Vagina (tissue), 2 donors: ENCODE results near the gene KANK4. TPM values are rescaled to one million over a fixed set of nuclear protein-coding genes. Genes with fewer than 3 reads are reported as not detected.

Source experiments
- DNase-seq, 2 donors: peaks; one replicate each; pipeline ENCODE4 v3.0.0-alpha.2; 2017; ENCODE audit errors: extremely low spot score in 2 of 2
- H3K27ac ChIP-seq: fragments of 200-600 bp; sonication (generic); one replicate; pipeline ENCODE4 v1.5.1; 2019
- H3K27me3 ChIP-seq: fragments of 200-600 bp; sonication (generic); one replicate; pipeline ENCODE4 v1.5.1; 2019
- H3K36me3 ChIP-seq, 2 donors: fragments of 200-600 bp; sonication (generic); one replicate each; pipeline ENCODE4 v1.5.1; 2017 to 2019
- H3K4me1 ChIP-seq: fragments of 200-600 bp; sonication (generic); one replicate; pipeline ENCODE4 v1.5.1; 2019
- H3K4me3 ChIP-seq, 2 donors: fragments of 200-600 bp; sonication (generic); 1 replicate in 1 of 2; 2 replicates in 1 of 2; pipeline ENCODE4 v1.5.1; 2016 to 2019
- H3K9me3 ChIP-seq: fragments of 200-600 bp; sonication (generic); one replicate; pipeline ENCODE4 v1.5.1; 2019
- POLR2A ChIP-seq, 2 donors: fragments of 450-650 bp; IDR thresholded peaks; one replicate each; pipeline ENCODE4 v1.6.1; 2017; ENCODE audit warnings: antibody characterized with exemption in 2 of 2, mild to moderate bottlenecking in 2 of 2, moderate library complexity in 2 of 2
- POLR2AphosphoS5 ChIP-seq, 2 donors: sonication (generic); formaldehyde crosslinking; IDR thresholded peaks; one replicate each; pipeline ENCODE4 v1.9.0; 2017; ENCODE audit warnings: antibody characterized with exemption in 2 of 2, mild to moderate bottlenecking in 2 of 2, low read depth in 1 of 2; ENCODE audit not compliant: insufficient read depth in 1 of 2
- intact Hi-C: fragments of 100-400 bp; cut with DNase I; formaldehyde crosslinking; loops from one replicate; pipeline ENCODE4 v1.15.1; 2023
- total RNA-seq: library from RNA; depleted of rRNA; stranded (reverse); fragments of >200 nt; gene quantifications from one replicate; pipeline ENCODE4 v1.2.3, GENCODE V29; 2016
- TF ChIP-seq, protein P1 (sequence below), 3 experiments: fragments of 450-650 bp in 2 of 3; fragments of 200-600 bp in 1 of 3; sonication (generic) in 1 of 3; IDR thresholded peaks; one replicate each; pipeline ENCODE4 v1.5.1; 2017 to 2019; ENCODE audit warnings: antibody characterized with exemption in 3 of 3, mild to moderate bottlenecking in 2 of 3, moderate library complexity in 2 of 3

The KANK4 gene
- total RNA-seq, 1 donor from 2014 or later: 1.2 TPM

- peaks cover 5% of the 10 kb centered on the region for H3K9me3 ChIP-seq
- H3K4me1 ChIP-seq: no peaks in the 10 kb centered on the region
- H3K27me3 ChIP-seq: no peaks in the 10 kb centered on the region
- DNase-seq: no peak
- no peak overlapping the region for H3K4me3 ChIP-seq
- H3K27ac ChIP-seq: no peak overlapping the region
- no peaks in the 10 kb centered on the region for H3K36me3 ChIP-seq
- intact Hi-C loops: no loop called here
- TF ChIP-seq, protein P1, sequence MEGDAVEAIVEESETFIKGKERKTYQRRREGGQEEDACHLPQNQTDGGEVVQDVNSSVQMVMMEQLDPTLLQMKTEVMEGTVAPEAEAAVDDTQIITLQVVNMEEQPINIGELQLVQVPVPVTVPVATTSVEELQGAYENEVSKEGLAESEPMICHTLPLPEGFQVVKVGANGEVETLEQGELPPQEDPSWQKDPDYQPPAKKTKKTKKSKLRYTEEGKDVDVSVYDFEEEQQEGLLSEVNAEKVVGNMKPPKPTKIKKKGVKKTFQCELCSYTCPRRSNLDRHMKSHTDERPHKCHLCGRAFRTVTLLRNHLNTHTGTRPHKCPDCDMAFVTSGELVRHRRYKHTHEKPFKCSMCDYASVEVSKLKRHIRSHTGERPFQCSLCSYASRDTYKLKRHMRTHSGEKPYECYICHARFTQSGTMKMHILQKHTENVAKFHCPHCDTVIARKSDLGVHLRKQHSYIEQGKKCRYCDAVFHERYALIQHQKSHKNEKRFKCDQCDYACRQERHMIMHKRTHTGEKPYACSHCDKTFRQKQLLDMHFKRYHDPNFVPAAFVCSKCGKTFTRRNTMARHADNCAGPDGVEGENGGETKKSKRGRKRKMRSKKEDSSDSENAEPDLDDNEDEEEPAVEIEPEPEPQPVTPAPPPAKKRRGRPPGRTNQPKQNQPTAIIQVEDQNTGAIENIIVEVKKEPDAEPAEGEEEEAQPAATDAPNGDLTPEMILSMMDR (IDR thresholded peaks at IDR 0.05): no peak
- TF ChIP-seq POLR2AphosphoS5 (IDR thresholded peaks at IDR 0.05; ENCODE audit: insufficient read depth in 1 of 2, low read depth in 1 of 2) (no peak), POLR2A (IDR thresholded peaks at IDR 0.05) (no peak)
These were observed 108.3 kb downstream of the KANK4 start for GRCh38 chr1:62210960-62211359.

- no peaks in the 10 kb centered on the region for H3K27me3 ChIP-seq
- no peak for DNase-seq
- H3K27ac ChIP-seq: no peak overlapping the region
- no peak overlapping the region for H3K4me3 ChIP-seq
- intact Hi-C loops: no loop called here
- no peak for TF ChIP-seq POLR2A (IDR thresholded peaks at IDR 0.05)
- TF ChIP-seq, protein P1 (IDR thresholded peaks at IDR 0.05): no peak
- no peak for TF ChIP-seq POLR2AphosphoS5 (IDR thresholded peaks at IDR 0.05; ENCODE audit: insufficient read depth in 1 of 2, low read depth in 1 of 2)
- H3K36me3 ChIP-seq: no peaks in the 10 kb centered on the region
- no peaks in the 10 kb centered on the region for H3K4me1 ChIP-seq
- peaks cover 5% of the 10 kb centered on the region for H3K9me3 ChIP-seq
These were observed 109.2 kb downstream of the KANK4 start for GRCh38 chr1:62209931-62210595.

DNA sequence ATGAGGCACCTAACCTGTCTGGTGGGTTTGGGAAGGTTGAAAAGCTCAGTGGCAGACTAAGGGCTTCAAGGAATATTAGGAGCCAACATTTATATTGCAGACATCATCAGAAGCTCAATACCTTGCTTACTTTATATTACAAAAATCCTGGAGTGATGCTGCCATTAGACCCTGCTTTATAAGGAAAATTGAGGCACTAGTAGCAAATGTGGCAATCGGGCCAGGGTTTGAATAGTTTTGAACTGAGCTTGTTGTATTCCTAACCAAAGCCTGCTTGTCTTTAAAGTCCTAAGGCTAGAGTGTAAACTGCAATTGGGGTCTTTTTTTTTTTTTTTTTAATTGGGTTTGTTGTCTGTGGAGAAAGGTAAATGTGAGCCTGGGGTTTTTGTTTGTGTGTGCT is 110.3 kb downstream of the KANK4 start:
- intact Hi-C loops: no loop called here
- no peaks in the 10 kb centered on the region for H3K36me3 ChIP-seq
- no peak overlapping the region for H3K27ac ChIP-seq
- H3K4me3 ChIP-seq: no peak overlapping the region
- H3K27me3 ChIP-seq: no peaks in the 10 kb centered on the region
- no peaks in the 10 kb centered on the region for H3K4me1 ChIP-seq
- no peak for TF ChIP-seq POLR2A (IDR thresholded peaks at IDR 0.05)
- peaks cover 5% of the 10 kb centered on the region for H3K9me3 ChIP-seq
- DNase-seq: no peak

GRCh38 chr1:62208087-62208486 is 111.1 kb downstream of the KANK4 start:
- H3K4me3 ChIP-seq: no peak overlapping the region
- no peak overlapping the region for H3K27ac ChIP-seq
- peaks cover 5% of the 10 kb centered on the region for H3K9me3 ChIP-seq
- intact Hi-C loops: no loop called here
- TF ChIP-seq POLR2A (IDR thresholded peaks at IDR 0.05) (no peak), POLR2AphosphoS5 (IDR thresholded peaks at IDR 0.05; ENCODE audit: insufficient read depth in 1 of 2, low read depth in 1 of 2) (no peak)
- TF ChIP-seq, protein P1 (IDR thresholded peaks at IDR 0.05): no peak
- no peaks in the 10 kb centered on the region for H3K36me3 ChIP-seq
- no peak for DNase-seq
- no peaks in the 10 kb centered on the region for H3K4me1 ChIP-seq
- no peaks in the 10 kb centered on the region for H3K27me3 ChIP-seq

GRCh38 chr1:62207187-62207586 is 112.0 kb downstream of the KANK4 start:
- no peak overlapping the region for H3K27ac ChIP-seq

More at GRCh38 chr1:62207187-62207586, 112.0 kb downstream of the KANK4 start:
- Histone ChIP-seq H3K4me1 (no peaks in the 10 kb centered on the region), H3K36me3 (no peaks in the 10 kb centered on the region), H3K4me3 (no peak overlapping the region), H3K9me3 (peaks cover 5% of the 10 kb centered on the region), H3K27me3 (no peaks in the 10 kb centered on the region)
- no peak for TF ChIP-seq POLR2A (IDR thresholded peaks at IDR 0.05)
- TF ChIP-seq, protein P1 (IDR thresholded peaks at IDR 0.05): no peak
- TF ChIP-seq POLR2AphosphoS5 (IDR thresholded peaks at IDR 0.05; ENCODE audit: insufficient read depth in 1 of 2, low read depth in 1 of 2): no peak
- no peak for DNase-seq
- intact Hi-C loops: no loop called here
